ENCODE measurements around the gene POLR1E. TPM values are rescaled to one million over a fixed set of nuclear protein-coding genes. Genes with fewer than 3 reads are reported as not detected.
A peak's percentile ranks its signal among the peaks of the same experiment; 100 is the strongest.

Gene POLR1E
- total RNA-seq, 1 experiment from 2014 or later = 31.4 TPM

GRCh38 chr9:37441776-37442370 lies 43.9 kb upstream of the POLR1E start:
- peaks cover 49% of the 10 kb centered on the region for H3K36me3 Mint-ChIP-seq
- H3K4me1 Mint-ChIP-seq = 0 out of 2 replicates have a peak, but pooled peaks cover under 1% of the 10 kb centered on the region
- CTCF ChIA-PET = no interaction called here

GRCh38 chr9:37442556-37442955 lies 43.2 kb upstream of the POLR1E start:
- Mint-ChIP-seq H3K9me3 (no peaks in the 10 kb centered on the region), H3K4me1 (0 out of 2 replicates have a peak, but pooled peaks cover 5% of the 10 kb centered on the region), H3K4me3 (no peak overlapping the region), H3K27me3 (ENCODE audit: low read depth) (no peaks in the 10 kb centered on the region), H3K27ac (peak overlapping the region; percentile 70; the same call in 1 of the 2 replicates), H3K36me3 (peaks cover 44% of the 10 kb centered on the region)
- DNase-seq (ENCODE audit: low spot score) (no peak), ATAC-seq (no peak)
- ChIA-PET CTCF (no interaction called here), POLR2A (no interaction called here)
- TF ChIP-seq KAT7 (CRISPR knock-in tag; IDR thresholded peaks at IDR 0.05; ENCODE audit: borderline replicate concordance) (no peak), RELA (CRISPR knock-in tag; IDR thresholded peaks at IDR 0.05; ENCODE audit: borderline replicate concordance) (no peak), FOXK1 (CRISPR knock-in tag; IDR thresholded peaks at IDR 0.05) (no peak), ATF2 (CRISPR knock-in tag; IDR thresholded peaks at IDR 0.05; ENCODE audit: borderline replicate concordance, low read depth) (no peak), ZBTB21 (CRISPR knock-in tag; IDR thresholded peaks at IDR 0.05; ENCODE audit: borderline replicate concordance) (no peak), RORB (CRISPR knock-in tag; IDR thresholded peaks at IDR 0.05) (no peak), ATF1 (CRISPR knock-in tag; IDR thresholded peaks at IDR 0.05) (no peak), JAZF1 (CRISPR knock-in tag; IDR thresholded peaks at IDR 0.05) (no peak), NR2C2 (CRISPR knock-in tag; IDR thresholded peaks at IDR 0.05) (no peak), ERG (CRISPR knock-in tag; IDR thresholded peaks at IDR 0.05) (no peak)

More at GRCh38 chr9:37441776-37442370, 43.9 kb upstream of the POLR1E start:
- Mint-ChIP-seq H3K27ac (peak overlapping the region; percentile 70; the same call in 1 of the 2 replicates), H3K9me3 (no peaks in the 10 kb centered on the region), H3K27me3 (ENCODE audit: low read depth) (no peaks in the 10 kb centered on the region), H3K4me3 (no peak overlapping the region)
- no peak for ATAC-seq
- TF ChIP-seq NR1H2 (CRISPR knock-in tag; IDR thresholded peaks at IDR 0.05) (no peak), RORB (CRISPR knock-in tag; IDR thresholded peaks at IDR 0.05) (no peak), GABPB1 (CRISPR knock-in tag; IDR thresholded peaks at IDR 0.05) (no peak), PREB (CRISPR knock-in tag; IDR thresholded peaks at IDR 0.05; ENCODE audit: borderline replicate concordance) (no peak), CTCF (IDR thresholded peaks at IDR 0.05) (no peak), KAT7 (CRISPR knock-in tag; IDR thresholded peaks at IDR 0.05; ENCODE audit: borderline replicate concordance) (no peak)
- POLR2A ChIA-PET = no interaction called here
- no peak for DNase-seq (ENCODE audit: low spot score)

GRCh38 chr9:37443566-37443965 lies 42.2 kb upstream of the POLR1E start:
- ChIA-PET POLR2A (no interaction called here), CTCF (interaction anchor here (1.2 kb wide), 1 partner anchor 33 kb away, joined by 3 read pairs; no protein-coding TSS in a partner anchor)
- no peaks in the 10 kb centered on the region for H3K27me3 Mint-ChIP-seq (ENCODE audit: low read depth)
- peaks cover 37% of the 10 kb centered on the region for H3K36me3 Mint-ChIP-seq
- H3K9me3 Mint-ChIP-seq = no peaks in the 10 kb centered on the region
- no peak overlapping the region for H3K4me3 Mint-ChIP-seq
- no peak for ATAC-seq
- no peak for DNase-seq (ENCODE audit: low spot score)
- H3K4me1 Mint-ChIP-seq = peaks cover 10% of the 10 kb centered on the region
- no peak overlapping the region for H3K27ac Mint-ChIP-seq
- no peak for TF ChIP-seq E2F1 (CRISPR knock-in tag; IDR thresholded peaks at IDR 0.05)
- TF ChIP-seq E2F4 (CRISPR knock-in tag; IDR thresholded peaks at IDR 0.05; ENCODE audit: borderline replicate concordance, low read depth) = no peak
- TF ChIP-seq USF1 (CRISPR knock-in tag; IDR thresholded peaks at IDR 0.05) = no peak
- TF ChIP-seq ZNF425 (CRISPR knock-in tag; conservative IDR thresholded peaks at IDR 0.05) = no peak

Measured in WTC11 (cell line).